Erythroblast (primary cell): Measurements from ENCODE around the gene SPINT1.

ENCODE experiments used
- GATA1 ChIP-seq: IDR thresholded peaks from 2 replicates; pipeline ENCODE4 v1.6.1; 2011; ENCODE audit warnings: low read depth, mild to moderate bottlenecking, control low read depth, low read length, moderate library complexity
- POLR2A ChIP-seq: IDR thresholded peaks from 2 replicates; pipeline ENCODE4 v1.6.1; 2011; ENCODE audit warnings: mild to moderate bottlenecking, low read length

- TF ChIP-seq POLR2A (no peak), GATA1 (no peak)
Measured at GRCh38 chr15:40821195-40821594, 22.7 kb upstream of the SPINT1 start.
